Activated CD8-positive, alpha-beta T cell treated with anti-CD3 and anti-CD28 coated beads for 36 hours (primary cell): ENCODE data around the gene MTX1. TPM values are rescaled to one million over a fixed set of nuclear protein-coding genes. Genes with fewer than 3 reads are reported as not detected.

Source experiments
- ATAC-seq: fragments of 200-7000 bp; cut with Tn5 transposase; one replicate; pipeline ENCODE4 v1.10.0; 2021; ENCODE audit warnings: mild to moderate bottlenecking, moderate library complexity
- CTCF ChIA-PET: fragments of 350-600 bp; sonication (Branson Sonifier 250); formaldehyde crosslinking; loops from one replicate; lab custom pipeline; 2021; ENCODE audit warnings: antibody characterized with exemption; lab: Charles Lee
- POLR2A ChIA-PET: fragments of 350-600 bp; sonication (Branson Sonifier 250); formaldehyde crosslinking; loops from one replicate; lab custom pipeline; 2021; ENCODE audit warnings: antibody characterized with exemption; lab: Charles Lee
- DNase-seq: peaks from one replicate; pipeline ENCODE4 v3.0.0-alpha.2; 2020
- H3K27ac Mint-ChIP-seq: one replicate; pipeline ENCODE4 v1.8.0; 2021; ENCODE audit warnings: mild to moderate bottlenecking, mixed read lengths
- H3K27me3 Mint-ChIP-seq: one replicate; pipeline ENCODE4 v1.8.0; 2021; ENCODE audit warnings: mixed read lengths
- H3K36me3 Mint-ChIP-seq: one replicate; pipeline ENCODE4 v1.8.0; 2021; ENCODE audit warnings: low read depth, mixed read lengths
- H3K4me1 Mint-ChIP-seq: one replicate; pipeline ENCODE4 v1.8.0; 2021; ENCODE audit warnings: low read depth, mixed read lengths
- H3K4me3 Mint-ChIP-seq: one replicate; pipeline ENCODE4 v1.8.0; 2021; ENCODE audit warnings: mild to moderate bottlenecking, moderate library complexity, mixed read lengths
- H3K9me3 Mint-ChIP-seq: one replicate; pipeline ENCODE4 v1.8.0; 2021; ENCODE audit warnings: mixed read lengths
- CTCF ChIP-seq: fragments of 200-600 bp; IDR thresholded peaks from one replicate; pipeline ENCODE4 v1.8.0; 2022; ENCODE audit warnings: antibody characterized with exemption, mild to moderate bottlenecking
- intact Hi-C: fragments of 100-400 bp; cut with micrococcal nuclease; formaldehyde crosslinking; loops from one replicate; pipeline ENCODE4 v1.10.0; 2022
- total RNA-seq, 2 experiments: library from RNA; stranded (reverse); gene quantifications; one replicate each; pipeline ENCODE4 v1.2.3, GENCODE V29; 2021

The MTX1 gene
- total RNA-seq, 2 experiments from 2014 or later, result 59.2 to 61.0 TPM

DNA sequence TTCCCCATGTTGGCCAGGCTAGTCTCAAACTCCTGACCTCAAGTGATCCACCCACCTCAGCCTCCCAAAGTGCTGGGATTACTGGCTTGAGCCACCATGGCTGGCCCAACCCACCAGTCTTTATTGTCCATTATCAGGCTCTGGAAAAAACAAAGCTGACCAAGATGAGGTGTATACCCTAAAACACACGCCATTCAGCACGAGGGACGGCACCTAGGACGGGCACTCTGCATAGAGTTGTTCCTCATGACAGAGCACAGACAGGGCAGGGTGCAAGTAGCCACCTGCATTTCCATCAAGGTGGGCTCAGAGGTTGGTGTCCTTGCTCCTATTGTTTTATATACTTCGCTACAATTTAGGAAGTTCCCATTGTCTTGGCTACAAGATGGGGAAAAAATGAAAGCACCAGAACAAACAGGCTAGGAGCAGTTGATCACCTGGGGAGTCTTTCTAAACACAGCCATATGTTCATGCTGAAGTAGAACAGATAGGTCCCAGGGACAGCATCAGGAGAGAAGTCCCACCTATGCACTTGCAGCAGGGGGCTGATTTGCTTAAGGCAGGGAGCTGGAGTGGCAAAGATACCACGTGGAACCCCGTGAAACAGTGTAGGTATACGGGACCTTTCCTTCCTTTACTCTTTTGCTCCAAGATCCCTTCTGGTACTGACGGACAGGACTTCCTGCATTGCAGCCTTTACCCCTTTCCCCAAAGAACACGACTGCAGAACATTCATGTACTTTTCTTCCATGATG, 39.9 kb upstream of the MTX1 start:
- H3K27ac Mint-ChIP-seq, result no peak overlapping the region

GRCh38 chr1:155169541-155169940, 39.0 kb upstream of the MTX1 start:
- no peaks in the 10 kb centered on the region for H3K27me3 Mint-ChIP-seq
- ATAC-seq (no peak), DNase-seq (no peak)
- intact Hi-C loops, result loop anchor here (5.0 kb wide), 1 partner anchor 62 kb away; no protein-coding TSS in a partner anchor
- H3K36me3 Mint-ChIP-seq, result peaks cover 23% of the 10 kb centered on the region
- no peaks in the 10 kb centered on the region for H3K9me3 Mint-ChIP-seq
- CTCF ChIA-PET, result interaction anchor here (0.8 to 13.3 kb wide), 10 partner anchors 24 to 88 kb away, joined by 3 to 312 read pairs (median 5); no protein-coding TSS in a partner anchor
- no peak overlapping the region for H3K27ac Mint-ChIP-seq
- no peak overlapping the region for H3K4me3 Mint-ChIP-seq
- no peak for TF ChIP-seq CTCF
- peaks cover 37% of the 10 kb centered on the region for H3K4me1 Mint-ChIP-seq
- POLR2A ChIA-PET, result interaction anchor here (0.7 to 1.6 kb wide), 3 partner anchors 83 to 195 kb away, joined by 3 to 5 read pairs (median 4); partner anchors contain the start of gene CKS1B

More for the DNA sequence above, 39.9 kb upstream of the MTX1 start:
- ATAC-seq (no peak), DNase-seq (no peak)
- ChIA-PET POLR2A (interaction anchor here (0.6 to 2.1 kb wide), 4 partner anchors 77 to 1078 kb away, joined by 3 to 10 read pairs (median 4); partner anchors contain the start of gene CKS1B), CTCF (interaction anchor here (0.6 to 13.3 kb wide), 30 partner anchors 8 to 155 kb away, joined by 3 to 312 read pairs (median 6); partner anchors contain the start of genes EFNA4 and SLC50A1)
- peaks cover 23% of the 10 kb centered on the region for H3K36me3 Mint-ChIP-seq
- TF ChIP-seq CTCF, result no peak
- H3K27me3 Mint-ChIP-seq, result no peaks in the 10 kb centered on the region
- H3K4me1 Mint-ChIP-seq, result peaks cover 32% of the 10 kb centered on the region
- H3K9me3 Mint-ChIP-seq, result no peaks in the 10 kb centered on the region
- H3K4me3 Mint-ChIP-seq, result no peak overlapping the region
- intact Hi-C loops, result loop anchor here (5.0 kb wide), 1 partner anchor 61 kb away; no protein-coding TSS in a partner anchor

DNA sequence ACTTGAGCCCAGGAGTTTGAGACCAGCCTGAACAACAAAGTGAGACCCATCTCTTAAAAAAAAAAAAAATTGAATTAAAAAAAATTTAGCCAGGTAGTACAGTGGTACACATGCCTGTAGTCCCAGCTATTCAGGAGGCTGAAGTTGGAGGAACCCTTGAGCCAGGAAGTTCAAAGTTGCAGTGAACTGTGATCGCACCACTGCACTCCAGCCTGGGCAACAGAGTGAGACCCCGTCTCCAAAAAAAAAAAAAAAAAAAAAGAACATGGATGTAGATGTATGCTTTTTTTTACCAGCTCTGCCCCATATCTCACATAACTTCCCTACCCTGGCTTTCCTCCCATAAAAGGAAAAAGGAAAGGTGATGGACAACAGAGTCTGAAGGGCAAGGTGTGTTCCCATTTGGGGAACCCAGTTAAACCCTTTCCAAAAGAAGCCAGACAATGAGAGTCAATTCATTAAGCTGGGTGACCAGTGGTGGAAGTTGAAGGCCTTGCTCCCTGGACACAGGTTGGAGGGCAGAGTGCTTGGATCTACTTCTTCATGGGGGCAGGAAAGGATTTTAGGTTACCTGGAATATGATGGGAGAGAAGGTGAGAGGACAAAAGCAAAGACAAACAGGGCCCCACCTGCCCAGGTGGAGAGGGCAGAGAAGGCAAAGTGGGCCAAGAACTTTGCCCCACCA, 38.3 kb upstream of the MTX1 start:
- ChIA-PET CTCF (interaction anchor here (0.6 to 13.3 kb wide), 6 partner anchors 24 to 85 kb away, joined by 3 to 312 read pairs (median 58); no protein-coding TSS in a partner anchor), POLR2A (interaction anchor here (0.7 to 0.9 kb wide), 2 partner anchors 36 to 84 kb away, joined by 3 to 4 read pairs; no protein-coding TSS in a partner anchor)
- no peak overlapping the region for H3K4me3 Mint-ChIP-seq
- H3K4me1 Mint-ChIP-seq, result peaks cover 43% of the 10 kb centered on the region
- intact Hi-C loops, result no loop called here
- no peak for TF ChIP-seq CTCF
- H3K9me3 Mint-ChIP-seq, result no peaks in the 10 kb centered on the region
- peaks cover 23% of the 10 kb centered on the region for H3K36me3 Mint-ChIP-seq
- ATAC-seq (no peak), DNase-seq (no peak)
- H3K27me3 Mint-ChIP-seq, result no peaks in the 10 kb centered on the region
- no peak overlapping the region for H3K27ac Mint-ChIP-seq

GRCh38 chr1:155170806-155171205, 37.7 kb upstream of the MTX1 start:
- ChIA-PET POLR2A (interaction anchor here (0.9 kb wide), 1 partner anchor 36 kb away, joined by 4 read pairs; no protein-coding TSS in a partner anchor), CTCF (interaction anchor here (0.6 to 13.3 kb wide), 4 partner anchors 23 to 85 kb away, joined by 3 to 312 read pairs (median 125); no protein-coding TSS in a partner anchor)
- peak overlapping the region; percentile 11 for H3K27ac Mint-ChIP-seq
- DNase-seq (no peak), ATAC-seq (no peak)
- H3K9me3 Mint-ChIP-seq, result no peaks in the 10 kb centered on the region
- peak overlapping the region; percentile 96 for H3K4me3 Mint-ChIP-seq
- no peak for TF ChIP-seq CTCF
- intact Hi-C loops, result no loop called here
- peaks cover 43% of the 10 kb centered on the region for H3K4me1 Mint-ChIP-seq
- H3K36me3 Mint-ChIP-seq, result peaks cover 23% of the 10 kb centered on the region
- no peaks in the 10 kb centered on the region for H3K27me3 Mint-ChIP-seq
